B cell (primary cell): ENCODE data around the gene WNK2. TPM values are rescaled to one million over a fixed set of nuclear protein-coding genes. Genes with fewer than 3 reads are reported as not detected.

Experiments used
- ATAC-seq: fragments of 200-7000 bp; cut with Tn5 transposase; one replicate; pipeline ENCODE4 v1.10.0; 2021; ENCODE audit warnings: low read depth, mild to moderate bottlenecking, moderate number of reproducible peaks, moderate library complexity
- CTCF ChIA-PET: fragments of 350-600 bp; sonication (Branson Sonifier 250); formaldehyde crosslinking; loops from one replicate; lab custom pipeline; 2021; ENCODE audit warnings: antibody characterized with exemption, inconsistent platforms; lab: Charles Lee
- POLR2A ChIA-PET: fragments of 350-600 bp; sonication (Branson Sonifier 250); formaldehyde crosslinking; loops from one replicate; lab custom pipeline; 2021; ENCODE audit warnings: antibody characterized with exemption; lab: Charles Lee
- DNase-seq: peaks from one replicate; pipeline ENCODE4 v3.0.0; 2013
- H2AFZ ChIP-seq: 2 replicates; pipeline ENCODE4 v1.6.1; 2012; ENCODE audit warnings: mild to moderate bottlenecking, low read depth, low read length; ENCODE audit not compliant: insufficient read depth, poor library complexity, severe bottlenecking
- H3K27ac ChIP-seq, 2 donors: 1 replicate in 1 of 2; 2 replicates in 1 of 2; pipeline ENCODE4 v1.5.1; 2012 to 2013; ENCODE audit warnings: low read length in 2 of 2, mild to moderate bottlenecking in 2 of 2, moderate library complexity in 1 of 2
- H3K27me3 ChIP-seq, 4 experiments: fragments of 200-600 bp in 1 of 4; sonication (generic) in 1 of 4; replicated peaks in 1 of 4; 1 replicate in 2 of 4; 2 replicates in 2 of 4; pipeline versions ENCODE4 v1.6.1 to v1.7.0; 2013 to 2016; ENCODE audit warnings: low read length in 3 of 4, mild to moderate bottlenecking in 2 of 4, mixed read lengths in 1 of 4, moderate library complexity in 1 of 4; ENCODE audit not compliant: insufficient read depth in 4 of 4, control insufficient read depth in 3 of 4; ENCODE audit errors: control extremely low read depth in 1 of 4
- H3K36me3 ChIP-seq, 2 experiments: replicated peaks in 1 of 2; 1 replicate in 1 of 2; 2 replicates in 1 of 2; pipeline versions ENCODE4 v1.6.1 to v1.7.1; 2013; ENCODE audit warnings: low read length in 1 of 2; ENCODE audit not compliant: insufficient read depth in 2 of 2, control insufficient read depth in 1 of 2; ENCODE audit errors: control extremely low read depth in 1 of 2, extremely low read depth in 1 of 2
- H3K4me1 ChIP-seq, 2 donors: fragments of 200-600 bp in 1 of 2; sonication (generic) in 1 of 2; 1 replicate in 1 of 2; 2 replicates in 1 of 2; pipeline versions ENCODE4 v1.5.1 to v1.6.1; 2013 to 2017; ENCODE audit warnings: low read length in 2 of 2; ENCODE audit not compliant: control insufficient read depth in 2 of 2, insufficient read depth in 2 of 2
- H3K4me2 ChIP-seq: replicated peaks from 2 replicates; pipeline ENCODE3; 2012; ENCODE audit warnings: mild to moderate bottlenecking, low read depth, low read length; ENCODE audit not compliant: poor library complexity, severe bottlenecking
- H3K4me3 ChIP-seq, 5 experiments: fragments of 200-600 bp in 1 of 5; sonication (generic) in 1 of 5; 1 replicate in 3 of 5; 2 replicates in 2 of 5; pipeline versions ENCODE4 v1.5.1 to v1.7.0; 2011 to 2016; ENCODE audit warnings: low read length in 4 of 5, mild to moderate bottlenecking in 4 of 5, low read depth in 2 of 5, control low read depth in 1 of 5, moderate library complexity in 1 of 5; ENCODE audit not compliant: insufficient read depth in 1 of 5; ENCODE audit errors: control extremely low read depth in 1 of 5, extremely low read depth in 1 of 5
- H3K79me2 ChIP-seq: fragments of 200-600 bp; sonication (generic); one replicate; pipeline ENCODE4 v1.6.0; 2016; ENCODE audit warnings: low read length; ENCODE audit not compliant: control insufficient read depth, insufficient read depth
- H3K9ac ChIP-seq: fragments of 200-600 bp; sonication (generic); 2 replicates; pipeline ENCODE4 v1.6.1; 2017; ENCODE audit warnings: mild to moderate bottlenecking, low read length, moderate library complexity
- H3K9me3 ChIP-seq, 3 donors: one replicate each; pipeline versions ENCODE4 v1.6.1 to v1.7.1; 2013; ENCODE audit warnings: low read length in 2 of 3; ENCODE audit not compliant: control insufficient read depth in 2 of 3, insufficient read depth in 1 of 3; ENCODE audit errors: control extremely low read depth in 1 of 3
- H4K20me1 ChIP-seq: 2 replicates; pipeline ENCODE4 v1.6.0; 2012; ENCODE audit warnings: mild to moderate bottlenecking, low read length; ENCODE audit not compliant: insufficient read depth, control insufficient read depth, poor library complexity, severe bottlenecking
- H3K27ac Mint-ChIP-seq: one replicate; pipeline ENCODE4 v1.8.0; 2021; ENCODE audit warnings: mixed read lengths
- H3K27me3 Mint-ChIP-seq: one replicate; pipeline ENCODE4 v1.8.0; 2021; ENCODE audit warnings: mixed read lengths
- H3K4me1 Mint-ChIP-seq: one replicate; pipeline ENCODE4 v1.8.0; 2021; ENCODE audit warnings: mixed read lengths
- H3K4me3 Mint-ChIP-seq: one replicate; pipeline ENCODE4 v1.8.0; 2021; ENCODE audit warnings: mixed read lengths
- H3K9me3 Mint-ChIP-seq: one replicate; pipeline ENCODE4 v1.8.0; 2022; ENCODE audit warnings: mixed read lengths; ENCODE audit not compliant: insufficient read depth
- CTCF ChIP-seq: fragments of 200-600 bp; IDR thresholded peaks from one replicate; pipeline ENCODE4 v1.8.0; 2022; ENCODE audit warnings: antibody characterized with exemption, mild to moderate bottlenecking
- EZH2 ChIP-seq: IDR thresholded peaks from 2 replicates; pipeline ENCODE4 v1.6.1; 2012; ENCODE audit warnings: borderline replicate concordance, low read depth, mild to moderate bottlenecking, moderate library complexity, low read length; ENCODE audit not compliant: insufficient read depth, poor library complexity, severe bottlenecking
- WGBS: methylation state at CpG from one replicate; pipeline ENCODE4 v1.1.5; 2013; ENCODE audit warnings: missing lambda C conversion rate; ENCODE audit not compliant: insufficient coverage; 5-methylcytosine and 5-hydroxymethylcytosine counted together
- intact Hi-C: fragments of 100-400 bp; cut with micrococcal nuclease; formaldehyde crosslinking; loops from one replicate; pipeline ENCODE4 v1.10.0; 2022
- polyA plus RNA-seq: library from polyadenylated mRNA; depleted of rRNA; stranded (reverse); fragments of >200 nt; gene quantifications from 2 replicates; pipeline ENCODE4 v1.2.3, GENCODE V29; 2012
- total RNA-seq, 2 donors: library from RNA; stranded (reverse); fragments of 120-200 nt in 1 of 2; gene quantifications; 1 replicate in 1 of 2; 2 replicates in 1 of 2; pipeline versions ENCODE4 v1.2.3 to v1.2.4, GENCODE V29; 2013 to 2022

The WNK2 gene
- total and polyA plus RNA-seq, 2 donors (not counting 1 experiment from before 2014, with no cell fraction given) = 0.49 TPM; not detected in 1

- Mint-ChIP-seq H3K4me3 (no peak overlapping the region), H3K27ac (no peak overlapping the region), H3K4me1 (no peaks in the 10 kb centered on the region), H3K27me3 (no peaks in the 10 kb centered on the region), H3K9me3 (no peaks in the 10 kb centered on the region)
- 96% methylated on average over 12 of the region's 14 CpGs for WGBS
- Histone ChIP-seq H3K4me1 (no peaks in the 10 kb centered on the region), H3K79me2 (no peaks in the 10 kb centered on the region), H3K9me3 (peaks cover 0 to 5% (median 0%) of the 10 kb centered on the region in 3 donors), H3K9ac (no peak overlapping the region), H4K20me1 (no peaks in the 10 kb centered on the region), H3K4me2 (no peak overlapping the region), H3K27me3 (no peaks in the 10 kb centered on the region), H2AFZ (no peak overlapping the region), H3K36me3 (no peaks in the 10 kb centered on the region), H3K27ac (no peak overlapping the region), H3K4me3 (no peak overlapping the region)
- DNase-seq (peak; percentile 44), ATAC-seq (peak; percentile 31)
- intact Hi-C loops = no loop called here
- ChIA-PET CTCF (interaction anchor here (1.3 to 2.2 kb wide), 3 partner anchors 10 to 148 kb away, joined by 4 to 10 read pairs (median 5); no protein-coding TSS in a partner anchor), POLR2A (no interaction called here)
- TF ChIP-seq CTCF (peak; percentile 65), EZH2 (no peak)
Measured at GRCh38 chr9:93154293-93154903, 29.5 kb upstream of the WNK2 start.

GRCh38 chr9:93155716-93156474 lies 28.0 kb upstream of the WNK2 start:
- Histone ChIP-seq H4K20me1 (no peaks in the 10 kb centered on the region), H3K36me3 (no peaks in the 10 kb centered on the region), H3K4me3 (no peak overlapping the region), H3K79me2 (no peaks in the 10 kb centered on the region), H3K4me1 (peaks cover 4 to 6% of the 10 kb centered on the region in 2 donors), H3K27ac (no peak overlapping the region), H2AFZ (no peak overlapping the region), H3K4me2 (no peak overlapping the region), H3K27me3 (peaks cover 0 to 3% (median 0%) of the 10 kb centered on the region in 4 experiments), H3K9ac (no peak overlapping the region), H3K9me3 (peaks cover 0 to 5% (median 0%) of the 10 kb centered on the region in 3 donors)
- no peaks in the 10 kb centered on the region for H3K27me3 Mint-ChIP-seq
- CTCF ChIA-PET = interaction anchor here (3.5 kb wide), 1 partner anchor 147 kb away, joined by 20 read pairs; no protein-coding TSS in a partner anchor
- intact Hi-C loops = no loop called here
- H3K9me3 Mint-ChIP-seq = no peaks in the 10 kb centered on the region
- no peak for ATAC-seq
- POLR2A ChIA-PET = no interaction called here
- TF ChIP-seq EZH2 (no peak), CTCF (no peak)
- no peak overlapping the region for H3K27ac Mint-ChIP-seq
- H3K4me1 Mint-ChIP-seq = peaks cover 4% of the 10 kb centered on the region
- 92% methylated on average over 12 of the region's 16 CpGs for WGBS
- H3K4me3 Mint-ChIP-seq = no peak overlapping the region
- no peak for DNase-seq
